Endothelial cell of hepatic sinusoid (primary cell): ENCODE results near the gene CPHXL2.

Source experiments
- in situ Hi-C: cut with HindIII; loops from 2 replicates; pipeline ENCODE4 v1.10.0; 2017; ENCODE audit warnings: low sequenced_read_pairs

Gene CPHXL2

DNA sequence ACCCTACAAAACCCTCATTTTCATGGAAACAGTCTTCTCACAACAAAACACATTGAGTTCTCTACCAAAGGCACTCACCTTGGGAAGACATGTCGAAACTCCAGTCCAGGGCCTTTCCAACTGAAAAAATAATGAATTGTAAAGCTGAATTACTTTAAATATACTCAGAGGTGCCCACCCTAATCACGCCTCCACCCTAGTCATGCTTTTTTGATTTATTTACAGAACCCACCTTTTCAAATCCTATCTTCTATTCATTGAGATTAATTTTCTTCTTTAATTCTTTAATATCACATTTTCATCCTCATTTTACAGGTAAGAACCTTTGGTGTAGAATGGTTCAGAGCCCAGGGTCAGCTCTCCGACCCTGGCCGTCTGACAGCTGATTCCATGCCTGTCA lies at the start of gene CPHXL2:
Gene CPHXL2 (minus strand): TSS at position 101 of the 400 bp plus-strand sequence. CDS start 10 bp downstream, at position 91.
- in situ Hi-C loops = no loop called here

DNA sequence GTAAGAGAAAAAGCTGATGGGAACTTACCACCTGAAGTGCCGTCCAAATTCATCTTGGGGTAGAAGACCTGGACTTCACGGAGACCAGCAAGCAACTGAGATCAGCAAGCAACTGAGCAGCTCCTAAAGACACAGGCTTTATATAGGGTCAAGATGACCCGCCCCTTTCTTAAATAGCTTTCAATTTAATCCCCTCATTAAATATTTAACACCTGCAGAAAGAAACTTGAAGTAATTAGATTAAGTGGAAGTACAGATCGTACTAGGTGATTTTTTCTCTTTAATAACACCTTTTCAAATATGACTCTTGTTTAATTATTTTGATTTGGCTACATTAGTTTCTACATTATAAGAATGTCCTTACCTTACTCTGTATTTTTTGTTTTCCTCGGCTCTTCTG lies 49.6 kb upstream of the CPHXL2 start, which contains the start of gene CPHXL:
Gene CPHXL (minus strand): TSS at position 101 of the 400 bp plus-strand sequence. CDS start 48 bp downstream, at position 53.
- in situ Hi-C loops = no loop called here

GRCh38 chr16:75718452-75718851 lies 41.6 kb upstream of the CPHXL2 start:
- in situ Hi-C loops = no loop called here

DNA sequence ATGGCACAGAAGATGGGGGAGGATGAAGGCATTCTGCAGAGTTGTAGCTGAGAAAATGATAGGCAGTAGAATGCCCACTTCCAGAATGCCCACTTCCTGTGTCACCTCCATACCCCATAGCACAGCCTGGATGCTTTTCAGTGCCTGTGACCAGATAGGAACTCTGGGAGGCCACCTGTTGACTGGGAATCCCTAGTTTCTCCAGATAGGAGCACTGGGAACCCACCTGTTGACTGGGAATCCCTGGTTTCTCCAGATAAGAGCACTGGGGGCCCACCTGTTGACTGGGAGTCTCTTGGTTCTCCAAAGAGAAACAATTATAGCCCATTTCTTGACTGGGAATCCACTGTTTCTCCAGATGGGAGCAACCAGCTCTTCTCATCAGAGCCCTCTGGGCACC lies 37.9 kb upstream of the CPHXL2 start:
- in situ Hi-C loops = loop anchor here (5.0 kb wide), 1 partner anchor 57 kb away; no protein-coding TSS in a partner anchor

- in situ Hi-C loops = loop anchor here (5.0 kb wide), 1 partner anchor 53 kb away; no protein-coding TSS in a partner anchor
Observed at GRCh38 chr16:75710344-75710743, 33.5 kb upstream of the CPHXL2 start.

- in situ Hi-C loops = no loop called here
Observed at GRCh38 chr16:75703306-75703705, 26.5 kb upstream of the CPHXL2 start.

GRCh38 chr16:75702242-75702641 lies 25.4 kb upstream of the CPHXL2 start:
- in situ Hi-C loops = no loop called here

GRCh38 chr16:75701361-75701760 lies 24.6 kb upstream of the CPHXL2 start, which contains the start of gene DUXB:
TSS of gene DUXB (minus strand) at chr16:75701461. CDS start at chr16:75701418, 43 bp downstream.
- in situ Hi-C loops = no loop called here

- in situ Hi-C loops = no loop called here
Observed at GRCh38 chr16:75697571-75697970, 20.8 kb upstream of the CPHXL2 start.

- in situ Hi-C loops = no loop called here
Observed at GRCh38 chr16:75695708-75696107, 18.9 kb upstream of the CPHXL2 start.

GRCh38 chr16:75687361-75687760 lies 10.6 kb upstream of the CPHXL2 start:
- in situ Hi-C loops = no loop called here

- in situ Hi-C loops = no loop called here
Observed at GRCh38 chr16:75682308-75682707, 5.5 kb upstream of the CPHXL2 start.

GRCh38 chr16:75679366-75679765 lies 2.6 kb upstream of the CPHXL2 start:
- in situ Hi-C loops = no loop called here

- in situ Hi-C loops = no loop called here
Observed at GRCh38 chr16:75667503-75667902, 9.3 kb downstream of the CPHXL2 start.

DNA sequence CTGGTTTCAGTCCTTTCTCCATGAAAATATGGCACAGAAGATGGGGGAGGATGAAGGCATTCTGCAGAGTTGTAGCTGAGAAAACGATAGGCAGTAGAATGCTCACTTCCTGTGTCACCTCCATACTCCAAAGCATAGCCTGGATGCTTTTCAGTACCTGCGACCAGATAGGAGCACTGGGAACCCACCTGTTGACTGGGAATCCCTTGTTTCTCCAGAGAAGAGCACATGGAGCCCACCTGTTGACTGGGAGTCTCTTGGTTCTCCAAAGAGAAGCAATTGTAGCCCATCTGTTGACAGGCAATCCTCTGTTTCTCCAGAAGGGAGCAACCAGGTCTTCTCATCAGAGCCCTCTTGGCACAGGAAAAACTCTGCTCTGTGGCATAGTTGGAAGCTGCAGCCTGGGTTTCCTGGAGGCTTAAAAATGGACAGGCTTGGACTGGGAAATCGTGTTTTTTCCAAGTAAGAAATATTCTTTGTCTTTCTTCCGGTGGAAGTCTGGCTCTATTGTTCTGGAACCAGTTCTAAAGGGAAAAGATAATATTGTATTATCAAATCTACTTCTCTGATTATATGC lies 16.0 kb downstream of the CPHXL2 start:
- in situ Hi-C loops = no loop called here

DNA sequence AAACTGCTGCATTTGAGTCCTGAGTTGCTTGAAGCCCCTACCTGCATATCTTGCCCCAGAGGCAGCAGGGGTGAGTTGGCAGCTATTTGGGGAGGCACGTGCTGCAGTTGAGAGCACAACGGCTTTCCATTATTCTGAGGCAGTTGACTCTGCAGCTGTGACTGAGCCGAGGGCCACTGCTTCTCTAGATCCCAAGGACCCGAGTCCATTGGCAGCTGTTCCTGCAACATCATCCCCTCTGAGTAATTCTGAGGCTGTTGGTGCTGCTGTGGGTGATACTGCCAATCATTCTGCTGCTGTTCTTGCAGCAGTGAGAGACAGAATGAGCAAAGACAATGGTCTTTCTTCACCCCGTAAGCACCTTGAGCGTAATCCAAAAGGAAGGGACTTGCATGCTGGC lies 16.5 kb downstream of the CPHXL2 start:
- in situ Hi-C loops = no loop called here

GRCh38 chr16:75658175-75658574 lies 18.6 kb downstream of the CPHXL2 start:
- in situ Hi-C loops = loop anchor here (5.0 kb wide), 1 partner anchor 54 kb away; no protein-coding TSS in a partner anchor

DNA sequence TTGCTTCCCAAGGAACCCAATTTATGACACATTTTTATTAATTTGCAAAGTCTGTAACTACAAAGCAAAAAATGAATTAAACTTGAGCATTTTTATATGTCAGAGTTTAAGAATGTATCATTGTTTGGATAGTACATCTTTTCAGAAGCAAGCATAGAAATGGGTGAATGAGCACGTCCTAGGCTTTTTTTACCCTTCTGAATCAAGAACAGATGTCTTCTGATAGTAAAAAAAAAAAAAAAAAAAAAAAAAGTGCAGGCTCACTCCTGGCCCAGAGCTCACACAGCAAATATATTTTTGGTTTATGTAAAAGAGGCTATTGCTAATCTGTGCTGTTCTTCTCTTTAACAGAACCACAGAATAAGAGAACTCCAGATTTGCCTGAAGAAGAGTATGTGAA lies 22.9 kb downstream of the CPHXL2 start:
- in situ Hi-C loops = no loop called here

DNA sequence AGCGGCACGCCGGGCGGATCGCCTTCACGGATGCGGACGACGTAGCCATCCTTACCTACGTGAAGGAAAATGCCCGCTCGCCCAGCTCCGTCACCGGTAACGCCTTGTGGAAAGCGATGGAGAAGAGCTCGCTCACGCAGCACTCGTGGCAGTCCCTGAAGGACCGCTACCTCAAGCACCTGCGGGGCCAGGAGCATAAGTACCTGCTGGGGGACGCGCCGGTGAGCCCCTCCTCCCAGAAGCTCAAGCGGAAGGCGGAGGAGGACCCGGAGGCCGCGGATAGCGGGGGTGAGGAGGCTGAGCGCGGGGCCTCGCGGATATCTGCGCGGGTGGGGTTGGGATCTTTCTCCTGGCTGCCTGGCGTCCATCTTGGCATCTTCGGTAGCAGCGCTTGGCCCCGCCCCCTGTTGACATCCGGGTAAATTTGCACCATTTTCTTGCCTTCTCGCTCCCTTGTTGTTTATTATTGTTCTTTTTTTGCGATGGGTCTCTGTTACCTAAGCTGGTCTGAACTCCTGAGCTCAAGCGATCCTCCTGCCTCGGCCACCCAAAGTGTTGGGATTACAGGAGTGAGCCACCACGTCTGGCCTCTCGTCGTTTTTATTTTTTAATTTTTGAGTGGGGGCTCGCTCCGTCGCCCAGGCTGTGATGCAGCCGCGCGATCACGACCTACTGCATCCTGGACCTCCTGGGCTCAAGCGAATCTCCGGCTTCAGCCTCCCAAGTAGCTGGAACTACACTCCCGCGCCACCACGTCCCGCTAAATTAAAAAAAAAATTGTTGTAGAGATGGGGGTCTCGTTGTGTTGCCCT lies 28.3 kb downstream of the CPHXL2 start:
- in situ Hi-C loops = no loop called here

GRCh38 chr16:75647492-75648264 lies 29.1 kb downstream of the CPHXL2 start, which contains the start of the genes KARS1 and TERF2IP:
TSS of gene KARS1 (minus strand) at chr16:75647665. CDS start at chr16:75647639, 26 bp downstream.
TSS of gene TERF2IP (plus strand) at chr16:75647773. CDS start at chr16:75647883, 110 bp downstream.
- in situ Hi-C loops = no loop called here

DNA sequence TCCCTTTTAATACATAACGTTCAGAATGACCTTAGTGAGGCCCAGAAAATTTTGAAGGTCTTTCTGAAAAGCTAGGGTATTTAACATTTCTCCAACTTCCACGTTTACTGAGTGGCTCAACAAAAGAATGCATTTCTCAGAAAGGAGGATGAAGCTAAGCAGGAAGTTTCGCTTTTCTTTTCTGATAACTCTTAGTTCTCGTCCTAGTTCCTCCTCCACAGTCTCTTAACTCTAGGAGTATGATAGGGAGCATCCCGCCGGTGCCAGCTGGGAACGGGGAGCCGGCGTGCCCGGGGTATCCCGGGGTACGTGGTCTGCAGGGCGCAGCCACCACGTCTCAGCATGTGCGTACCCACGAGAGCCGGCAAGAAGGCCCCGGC lies 29.7 kb downstream of the CPHXL2 start:
- in situ Hi-C loops = no loop called here
